KOPT-K1 (cell line): ENCODE measurements around the gene ANKRD11.
"Not testable (repeated sequence)": the region's sequence is repeated elsewhere in the genome, so short reads cannot be mapped to it uniquely, and the experiment has no call there.

Experiments used
- H3K27ac ChIP-seq: fragments of 200-600 bp; sonication (generic); 2 replicates; pipeline ENCODE4 v1.5.1; 2016; ENCODE audit warnings: antibody characterized with exemption, mild to moderate bottlenecking, low read depth, low read length; ENCODE audit not compliant: poor library complexity, severe bottlenecking
- H3K36me3 ChIP-seq: fragments of 200-600 bp; sonication (generic); 2 replicates; pipeline ENCODE4 v1.5.1; 2017; ENCODE audit warnings: antibody characterized with exemption, mild to moderate bottlenecking, low read length, moderate library complexity; ENCODE audit not compliant: insufficient read depth
- H3K9me3 ChIP-seq: fragments of 200-600 bp; sonication (generic); 2 replicates; pipeline ENCODE4 v1.5.1; 2017; ENCODE audit warnings: antibody characterized with exemption, low read length, mild to moderate bottlenecking; ENCODE audit not compliant: insufficient read depth, poor library complexity, severe bottlenecking

ANKRD11 gene

DNA sequence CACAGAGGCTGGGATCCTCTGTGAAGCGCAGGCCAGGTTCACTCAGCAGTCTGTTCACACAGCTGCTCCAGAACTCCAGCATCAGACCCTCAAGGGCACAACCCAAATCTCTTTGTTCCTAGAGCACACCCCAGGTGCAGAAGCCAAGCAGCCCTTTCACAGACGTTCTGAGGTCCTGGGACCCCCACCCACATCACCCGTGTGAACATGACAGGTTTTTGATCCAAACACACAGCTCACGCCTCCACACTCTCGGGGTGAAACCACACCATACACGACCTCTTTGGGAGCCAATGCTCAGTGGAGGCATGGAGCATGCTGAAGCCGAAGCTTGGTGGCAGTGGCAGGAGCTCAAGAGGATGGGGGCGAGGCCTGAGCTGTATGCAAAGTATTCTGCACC is 175.5 kb downstream of the ANKRD11 start:
- Histone ChIP-seq H3K36me3 (peaks cover 58% of the 10 kb centered on the region), H3K27ac (peak overlapping the region; percentile 66), H3K9me3 (no peaks in the 10 kb centered on the region)

DNA sequence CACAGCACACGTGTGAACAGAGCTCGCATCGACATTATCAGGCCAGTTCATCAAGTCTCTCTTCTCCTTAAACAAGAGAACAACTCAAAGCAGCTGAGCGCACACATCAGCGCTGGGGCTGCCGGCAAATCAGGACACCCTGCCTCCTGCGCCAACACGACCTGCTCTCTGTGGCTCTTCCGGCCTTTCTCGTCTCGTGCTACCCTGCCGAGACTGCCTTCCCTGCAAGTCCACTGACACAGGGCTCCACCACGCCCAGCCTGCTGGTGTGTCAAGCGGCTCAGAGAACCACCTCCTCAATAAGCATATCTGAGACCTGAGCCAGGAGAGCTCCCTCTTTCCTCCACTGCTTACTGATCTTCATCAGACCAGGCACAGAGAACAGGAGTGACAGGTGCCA is 176.0 kb downstream of the ANKRD11 start:
- Histone ChIP-seq H3K27ac (no peak overlapping the region), H3K9me3 (no peaks in the 10 kb centered on the region), H3K36me3 (peaks cover 63% of the 10 kb centered on the region)

DNA sequence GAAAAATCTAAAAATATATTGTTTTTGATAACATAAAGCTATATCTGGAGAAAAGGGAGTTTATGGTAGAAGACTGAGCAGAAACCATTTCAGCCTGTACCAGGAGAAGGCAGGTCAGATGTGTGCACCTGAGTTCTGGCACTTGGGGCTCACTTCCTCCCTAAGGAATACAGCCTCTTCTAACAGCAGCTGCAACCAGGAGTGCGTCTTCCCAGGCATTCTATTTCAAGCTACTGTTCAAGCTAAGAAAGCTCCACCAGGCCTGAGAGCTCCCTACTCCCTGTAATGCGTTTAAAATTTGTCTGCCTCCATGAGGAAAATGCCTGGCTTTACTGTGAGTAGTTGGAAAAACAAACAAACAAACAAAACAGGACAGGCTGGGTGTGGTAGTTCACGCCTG is 176.8 kb downstream of the ANKRD11 start:
- Histone ChIP-seq H3K36me3 (peaks cover 68% of the 10 kb centered on the region), H3K27ac (no peak overlapping the region), H3K9me3 (no peaks in the 10 kb centered on the region)

GRCh38 chr16:89312598-89313299 is 177.6 kb downstream of the ANKRD11 start:
- no peaks in the 10 kb centered on the region for H3K9me3 ChIP-seq
- H3K27ac ChIP-seq, result no peak overlapping the region
- peaks cover 68% of the 10 kb centered on the region for H3K36me3 ChIP-seq

GRCh38 chr16:89312194-89312593 is 178.2 kb downstream of the ANKRD11 start:
- no peak overlapping the region for H3K27ac ChIP-seq
- peaks cover 72% of the 10 kb centered on the region for H3K36me3 ChIP-seq
- H3K9me3 ChIP-seq, result no peaks in the 10 kb centered on the region

GRCh38 chr16:89311636-89312035 is 178.7 kb downstream of the ANKRD11 start:
- Histone ChIP-seq H3K36me3 (peaks cover 75% of the 10 kb centered on the region), H3K27ac (no peak overlapping the region), H3K9me3 (no peaks in the 10 kb centered on the region)

DNA sequence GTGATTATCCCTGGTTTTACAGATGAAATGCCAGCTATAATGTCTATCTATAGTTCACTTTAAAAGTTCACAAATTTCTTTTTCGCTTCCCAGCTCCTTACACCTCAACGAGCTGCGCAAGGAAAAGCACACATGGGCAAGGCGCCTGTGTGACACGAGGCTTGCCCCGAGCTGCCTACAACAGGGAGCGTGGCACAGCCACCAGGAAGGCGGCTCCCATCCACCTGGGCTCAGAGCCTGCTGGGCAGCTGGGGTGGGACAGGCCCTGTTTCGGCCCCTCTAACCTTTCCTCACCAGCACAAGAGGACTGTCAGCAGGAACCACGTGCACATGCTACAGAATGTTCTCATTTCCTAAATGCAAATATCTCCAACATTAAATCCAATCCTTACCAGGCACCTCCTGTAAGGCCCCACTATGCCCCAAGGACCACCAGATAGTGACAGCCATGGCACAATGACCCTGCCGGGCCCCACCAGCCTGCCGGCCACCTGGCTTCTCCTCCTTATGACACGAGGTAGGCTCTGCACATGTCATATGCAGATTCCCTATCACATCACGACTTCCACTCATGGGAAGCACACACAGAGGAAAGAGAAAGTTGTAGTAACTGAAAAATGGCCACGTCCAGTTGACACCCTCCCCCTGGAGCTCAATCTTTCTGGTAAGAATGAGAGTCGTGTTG is 180.8 kb downstream of the ANKRD11 start:
- H3K27ac ChIP-seq, result no peak overlapping the region
- peaks cover 73% of the 10 kb centered on the region for H3K36me3 ChIP-seq
- H3K9me3 ChIP-seq, result no peaks in the 10 kb centered on the region

GRCh38 chr16:89308391-89309333 is 181.7 kb downstream of the ANKRD11 start:
- peak overlapping the region; percentile 10 for H3K27ac ChIP-seq
- H3K9me3 ChIP-seq, result no peaks in the 10 kb centered on the region
- peaks cover 73% of the 10 kb centered on the region for H3K36me3 ChIP-seq

DNA sequence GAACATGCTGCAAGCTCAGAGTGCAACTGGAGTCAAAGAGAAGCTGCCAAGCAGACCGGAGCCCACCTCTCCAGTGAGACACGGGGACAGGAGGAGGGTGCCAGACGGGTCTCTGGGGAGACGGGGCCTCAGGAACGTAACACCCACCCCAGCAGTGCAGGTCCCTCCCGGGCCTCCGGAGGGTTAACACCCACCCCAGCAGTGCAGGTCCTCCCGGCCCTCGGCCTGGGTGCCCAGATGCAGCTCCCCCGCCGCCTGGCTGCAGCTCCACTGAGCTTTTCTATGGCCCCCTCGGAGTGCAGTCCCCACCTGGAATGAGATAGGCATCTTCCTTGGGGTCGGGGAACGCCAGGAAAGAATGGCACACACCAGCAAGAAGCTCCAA is 182.9 kb downstream of the ANKRD11 start:
- no peaks in the 10 kb centered on the region for H3K9me3 ChIP-seq
- no peak overlapping the region for H3K27ac ChIP-seq
- peaks cover 73% of the 10 kb centered on the region for H3K36me3 ChIP-seq

GRCh38 chr16:89306457-89307420 is 183.6 kb downstream of the ANKRD11 start:
- peaks cover 72% of the 10 kb centered on the region for H3K36me3 ChIP-seq
- H3K9me3 ChIP-seq, H3K27ac ChIP-seq: not testable (repeated sequence)

- H3K36me3 ChIP-seq, result peaks cover 72% of the 10 kb centered on the region
- H3K27ac ChIP-seq, result no peak overlapping the region
- H3K9me3 ChIP-seq, result no peaks in the 10 kb centered on the region
These were observed 185.2 kb downstream of the ANKRD11 start for GRCh38 chr16:89304941-89305705.

DNA sequence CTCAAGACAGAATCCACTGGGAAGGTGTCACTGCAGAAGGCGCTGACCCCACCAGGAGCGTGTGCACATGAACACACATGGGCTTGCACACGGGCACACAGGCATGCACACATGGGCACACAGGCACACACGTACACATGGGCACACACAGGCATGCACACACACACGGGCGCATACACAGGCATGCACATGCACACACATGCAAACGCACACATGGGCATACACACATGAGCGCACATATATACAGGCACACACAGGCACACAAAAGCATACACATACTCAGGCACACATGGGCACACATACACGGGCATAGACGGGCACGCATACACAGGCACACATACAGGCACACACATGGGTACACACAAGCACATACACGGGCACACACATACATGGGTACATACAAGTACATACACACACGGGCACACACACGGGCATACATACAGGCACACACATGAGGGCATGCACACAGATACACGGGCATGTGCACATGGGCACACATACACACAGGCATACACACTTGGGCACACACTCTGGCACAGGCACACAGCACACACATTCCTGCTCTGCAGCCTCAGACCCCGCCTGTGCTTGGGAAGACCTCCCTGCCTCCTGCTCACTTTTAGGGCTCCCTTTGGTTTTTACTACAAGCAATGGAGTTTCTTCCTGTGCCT is 186.0 kb downstream of the ANKRD11 start:
- Histone ChIP-seq H3K36me3 (peaks cover 71% of the 10 kb centered on the region), H3K27ac (no peak overlapping the region), H3K9me3 (no peaks in the 10 kb centered on the region)

- Histone ChIP-seq H3K27ac (no peak overlapping the region), H3K36me3 (peaks cover 72% of the 10 kb centered on the region), H3K9me3 (no peaks in the 10 kb centered on the region)
These were observed 186.7 kb downstream of the ANKRD11 start for GRCh38 chr16:89303617-89304016.
